Endometrium (tissue), 2 donors: ENCODE measurements around the gene LSM14A.
"Not testable (repeated sequence)": the region's sequence is repeated elsewhere in the genome, so short reads cannot be mapped to it uniquely, and the experiment has no call there.

Experiments used
- FAIRE-seq: peaks from 2 replicates; lab custom pipeline; 2012; peaks lifted over from hg19 to GRCh38; lab: Jason Lieb, UNC
- donor health status: control.
- donor health status: control.

The LSM14A gene

GRCh38 chr19:34230820-34231219 is 58.5 kb downstream of the LSM14A start:
- FAIRE-seq, result no peak

- no peak for FAIRE-seq
These were observed 59.1 kb downstream of the LSM14A start for GRCh38 chr19:34231439-34231838.

GRCh38 chr19:34232566-34233481 is 60.5 kb downstream of the LSM14A start:
- FAIRE-seq, result no peak

GRCh38 chr19:34235425-34235940 is 63.2 kb downstream of the LSM14A start:
- no peak for FAIRE-seq

GRCh38 chr19:34236035-34236987 is 64.0 kb downstream of the LSM14A start:
- FAIRE-seq, result no peak

GRCh38 chr19:34237283-34237682 is 65.0 kb downstream of the LSM14A start:
- FAIRE-seq, result no peak

GRCh38 chr19:34237939-34238338 is 65.6 kb downstream of the LSM14A start:
- no peak for FAIRE-seq

GRCh38 chr19:34241513-34242337 is 69.4 kb downstream of the LSM14A start:
- no peak for FAIRE-seq

- not testable (repeated sequence) for FAIRE-seq
These were observed 71.0 kb downstream of the LSM14A start for GRCh38 chr19:34243138-34243875.

- no peak for FAIRE-seq
These were observed 71.7 kb downstream of the LSM14A start for GRCh38 chr19:34243876-34244578.

- FAIRE-seq, result no peak
These were observed 72.5 kb downstream of the LSM14A start for GRCh38 chr19:34244611-34245299.

- FAIRE-seq, result no peak
These were observed 74.0 kb downstream of the LSM14A start for GRCh38 chr19:34246340-34246739.

- no peak for FAIRE-seq
These were observed 76.6 kb downstream of the LSM14A start for GRCh38 chr19:34248941-34249340.

GRCh38 chr19:34253167-34253566 is 80.9 kb downstream of the LSM14A start:
- FAIRE-seq, result not testable (repeated sequence)

GRCh38 chr19:34253681-34254045 is 81.4 kb downstream of the LSM14A start:
- not testable (repeated sequence) for FAIRE-seq

GRCh38 chr19:34254046-34254697 is 81.9 kb downstream of the LSM14A start, which contains the start of gene GARRE1:
GARRE1 (plus strand) TSS chr19:34254554; CDS start chr19:34300474, 45,920 bp downstream.
- no peak for FAIRE-seq

GRCh38 chr19:34254698-34255432 is 82.6 kb downstream of the LSM14A start:
- no peak for FAIRE-seq

GRCh38 chr19:34255546-34255945 is 83.2 kb downstream of the LSM14A start:
- FAIRE-seq, result no peak
